Measurements from ENCODE around the gene LSM14B. TPM values are rescaled to one million over a fixed set of nuclear protein-coding genes. Genes with fewer than 3 reads are reported as not detected.

Gene LSM14B
- total and polyA plus RNA-seq, 4 donors = 14.5 to 29.5 (median 19.9) TPM

DNA sequence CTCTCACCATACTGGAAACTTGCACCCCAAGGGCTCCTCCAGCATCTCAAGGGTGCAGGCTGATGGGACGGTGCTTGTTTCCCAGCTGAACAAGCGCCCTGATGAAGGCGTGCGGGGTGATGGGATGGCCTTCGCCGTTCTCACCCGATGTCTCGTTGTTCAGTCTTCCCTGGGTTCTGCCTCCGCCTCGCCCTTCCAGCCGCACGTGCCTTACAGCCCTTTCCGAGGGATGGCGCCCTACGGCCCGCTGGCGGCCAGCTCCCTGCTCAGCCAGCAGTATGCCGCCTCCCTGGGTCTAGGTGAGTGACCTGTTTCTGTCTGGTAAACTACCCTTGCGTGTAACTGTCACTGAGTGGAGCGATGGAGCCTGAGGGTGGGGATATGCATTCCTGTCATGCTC is 3.9 kb downstream of the LSM14B start:
- intact Hi-C loops (cut with DNase I) = no loop called here
- Histone ChIP-seq H3K27me3 (ENCODE audit: control insufficient read depth in 1 of 2, insufficient read depth in 2 of 2, low read length in 1 of 2) (no peaks in the 10 kb centered on the region), H3K9me3 (ENCODE audit: control insufficient read depth, low read length) (no peaks in the 10 kb centered on the region), H3K27ac (ENCODE audit: low read depth in 1 of 2, low read length in 2 of 2) (no peak overlapping the region), H3K4me1 (ENCODE audit: control insufficient read depth in 1 of 2, insufficient read depth in 2 of 2, low read length in 2 of 2) (peaks cover 0 to 2% of the 10 kb centered on the region in 2 donors), H3K36me3 (ENCODE audit: control insufficient read depth in 1 of 2, insufficient read depth in 2 of 2, low read length in 1 of 2) (peaks cover 0 to 14% of the 10 kb centered on the region in 2 donors), H3K4me3 (ENCODE audit: low read length in 2 of 2) (no peak overlapping the region)
- DNase-seq (no peak), ATAC-seq (ENCODE audit: low FRiP score) (no peak)
- 92 to 94% methylated on average over 20 of the region's 20 CpGs for WGBS, 2 donors

DNA sequence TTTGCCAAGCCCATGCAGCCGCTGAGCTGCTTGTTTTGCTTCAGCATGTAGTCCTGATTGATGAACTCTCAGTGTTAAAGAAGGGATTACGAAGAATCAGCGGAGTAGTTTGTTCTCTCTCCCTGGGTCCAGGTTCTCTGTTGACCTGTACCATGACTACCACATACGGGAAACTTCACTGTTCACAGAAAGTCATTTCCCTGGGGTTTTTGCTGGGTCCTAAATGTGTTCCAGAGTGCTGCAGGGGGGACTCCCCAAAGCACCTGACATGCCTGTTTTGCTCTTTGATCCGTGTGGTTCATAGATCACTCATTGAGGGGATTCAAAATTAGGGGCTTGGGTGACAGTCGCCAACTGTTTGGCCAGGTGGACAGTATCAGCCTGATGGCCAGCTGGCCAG is 5.5 kb downstream of the LSM14B start:
- no peak for DNase-seq
- H3K27me3 ChIP-seq (ENCODE audit: control insufficient read depth in 1 of 2, insufficient read depth in 2 of 2, low read length in 1 of 2) = no peaks in the 10 kb centered on the region
- peaks cover 0 to 2% of the 10 kb centered on the region in 2 donors for H3K4me1 ChIP-seq (ENCODE audit: control insufficient read depth in 1 of 2, insufficient read depth in 2 of 2, low read length in 2 of 2)
- intact Hi-C loops (cut with DNase I) = no loop called here
- 82 to 83% methylated on average over 6 of the region's 6 CpGs for WGBS, 2 donors
- ATAC-seq (ENCODE audit: low FRiP score) = no peak
- H3K4me3 ChIP-seq (ENCODE audit: low read length in 2 of 2) = no peak overlapping the region
- H3K36me3 ChIP-seq (ENCODE audit: control insufficient read depth in 1 of 2, insufficient read depth in 2 of 2, low read length in 1 of 2) = peaks cover 0 to 21% of the 10 kb centered on the region in 2 donors
- no peaks in the 10 kb centered on the region for H3K9me3 ChIP-seq (ENCODE audit: control insufficient read depth, low read length)
- H3K27ac ChIP-seq (ENCODE audit: low read depth in 1 of 2, low read length in 2 of 2) = no peak overlapping the region

DNA sequence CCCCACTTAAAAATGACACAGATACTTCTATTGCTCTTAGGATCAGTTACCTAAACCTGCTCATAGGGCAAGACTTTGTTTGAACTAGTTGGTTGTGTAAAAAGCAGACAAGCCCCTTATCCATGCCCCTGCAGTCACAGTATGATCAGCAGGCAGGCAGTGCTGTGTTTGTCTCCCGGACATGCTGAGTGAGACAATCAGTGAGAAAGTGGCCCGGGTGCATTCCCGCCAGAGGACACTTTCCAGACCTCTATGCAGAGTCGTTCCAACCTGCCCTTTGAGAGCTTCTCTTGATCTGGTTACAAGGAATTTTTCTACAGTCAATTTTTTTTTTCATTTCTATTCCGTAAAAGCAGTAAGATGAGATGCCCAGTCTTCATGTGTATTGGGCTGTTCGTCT is 6.2 kb downstream of the LSM14B start:
- DNase-seq = no peak
- no peaks in the 10 kb centered on the region for H3K27me3 ChIP-seq (ENCODE audit: control insufficient read depth in 1 of 2, insufficient read depth in 2 of 2, low read length in 1 of 2)
- H3K36me3 ChIP-seq (ENCODE audit: control insufficient read depth in 1 of 2, insufficient read depth in 2 of 2, low read length in 1 of 2) = peaks cover 0 to 21% of the 10 kb centered on the region in 2 donors
- 85 to 86% methylated on average over 6 of the region's 6 CpGs for WGBS, 2 donors
- H3K4me1 ChIP-seq (ENCODE audit: control insufficient read depth in 1 of 2, insufficient read depth in 2 of 2, low read length in 2 of 2) = peaks cover 0 to 2% of the 10 kb centered on the region in 2 donors
- no peaks in the 10 kb centered on the region for H3K9me3 ChIP-seq (ENCODE audit: control insufficient read depth, low read length)
- no peak overlapping the region for H3K4me3 ChIP-seq (ENCODE audit: low read length in 2 of 2)
- intact Hi-C loops (cut with DNase I) = no loop called here
- H3K27ac ChIP-seq (ENCODE audit: low read depth in 1 of 2, low read length in 2 of 2) = no peak overlapping the region
- ATAC-seq (ENCODE audit: low FRiP score) = no peak

DNA sequence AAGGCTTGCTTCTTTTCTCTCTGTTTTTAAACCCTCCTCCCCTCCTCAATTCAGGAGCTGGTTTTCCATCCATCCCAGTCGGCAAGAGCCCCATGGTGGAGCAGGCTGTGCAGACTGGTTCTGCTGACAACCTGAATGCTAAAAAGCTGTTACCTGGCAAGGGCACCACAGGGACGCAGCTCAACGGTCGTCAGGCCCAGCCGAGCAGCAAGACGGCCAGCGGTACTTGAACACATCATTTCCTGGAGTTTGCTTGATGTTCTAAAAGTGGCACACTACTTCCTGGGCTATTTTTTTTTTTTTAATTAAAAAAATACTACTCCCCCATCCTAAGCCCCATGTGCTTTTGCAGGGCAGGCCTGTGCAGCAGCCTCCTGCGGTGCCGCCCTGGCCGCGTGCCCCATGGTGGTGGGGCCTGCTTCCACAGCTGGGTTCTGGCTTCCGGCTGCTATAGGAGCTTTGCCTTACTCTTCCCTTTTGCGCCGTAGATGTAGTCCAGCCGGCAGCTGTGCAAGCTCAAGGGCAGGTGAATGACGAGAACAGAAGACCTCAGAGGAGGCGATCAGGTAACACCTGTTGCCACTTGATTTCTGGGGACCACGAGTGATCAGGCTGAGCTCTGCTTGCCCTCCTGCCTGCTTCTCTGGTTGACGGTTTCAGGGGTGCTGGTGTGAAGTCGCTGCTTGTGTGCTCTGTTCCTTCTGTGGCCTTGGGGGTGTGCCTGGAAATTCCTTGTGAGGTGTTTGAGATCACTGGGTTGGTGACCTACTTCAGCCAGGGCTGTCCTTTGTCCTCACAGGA is 7.7 kb downstream of the LSM14B start:
- Histone ChIP-seq H3K9me3 (ENCODE audit: control insufficient read depth, low read length) (no peaks in the 10 kb centered on the region), H3K36me3 (ENCODE audit: control insufficient read depth in 1 of 2, insufficient read depth in 2 of 2, low read length in 1 of 2) (peaks cover 0 to 25% of the 10 kb centered on the region in 2 donors), H3K27ac (ENCODE audit: low read depth in 1 of 2, low read length in 2 of 2) (no peak overlapping the region), H3K4me1 (ENCODE audit: control insufficient read depth in 1 of 2, insufficient read depth in 2 of 2, low read length in 2 of 2) (no peaks in the 10 kb centered on the region), H3K4me3 (ENCODE audit: low read length in 2 of 2) (no peak overlapping the region), H3K27me3 (ENCODE audit: control insufficient read depth in 1 of 2, insufficient read depth in 2 of 2, low read length in 1 of 2) (no peaks in the 10 kb centered on the region)
- DNase-seq = no peak
- 85 to 87% methylated on average over 20 of the region's 20 CpGs for WGBS, 2 donors
- intact Hi-C loops (cut with DNase I) = no loop called here
- ATAC-seq (ENCODE audit: low FRiP score) = no peak

DNA sequence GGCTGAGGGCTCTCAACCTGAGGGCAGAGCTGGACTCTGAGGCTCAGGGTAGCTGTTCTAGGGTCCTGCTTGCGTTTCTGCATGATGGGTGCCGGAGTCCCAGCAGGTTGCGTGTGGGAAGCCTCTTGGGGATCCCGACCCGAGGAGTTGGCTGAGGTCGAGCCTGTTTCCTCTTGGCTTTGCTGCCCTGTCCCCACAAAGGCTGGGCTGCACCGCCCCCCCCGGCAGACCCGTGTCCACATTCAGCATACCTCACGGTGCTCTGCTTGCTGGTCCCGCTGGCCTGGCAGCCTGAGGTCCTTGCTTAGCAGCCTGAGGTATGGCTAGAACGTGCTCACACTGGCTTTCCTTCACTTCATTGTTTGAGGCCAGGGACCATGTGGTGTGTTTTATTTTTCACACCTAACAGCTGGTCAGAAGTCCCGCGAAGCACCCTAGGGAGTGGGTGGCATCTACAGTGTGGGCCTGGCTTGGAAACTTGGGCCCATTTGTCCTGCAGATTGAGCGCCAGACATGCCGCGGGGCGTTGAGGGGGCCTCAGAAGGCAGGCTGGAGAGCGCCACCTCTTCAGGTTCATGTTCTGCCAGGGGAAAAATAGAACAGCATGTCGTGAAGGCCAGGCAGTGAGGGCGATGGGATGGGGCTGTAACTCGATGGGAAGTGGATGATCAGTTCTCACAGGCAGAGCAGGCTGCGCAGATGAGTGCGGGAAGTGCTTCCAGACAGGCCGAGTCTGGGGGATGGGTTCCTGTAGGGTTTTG is 9.5 kb downstream of the LSM14B start:
- H3K27ac ChIP-seq (ENCODE audit: low read depth in 1 of 2, low read length in 2 of 2) = no peak overlapping the region
- 88 to 89% methylated on average over 25 of the region's 25 CpGs for WGBS, 2 donors
- no peaks in the 10 kb centered on the region for H3K4me1 ChIP-seq (ENCODE audit: control insufficient read depth in 1 of 2, insufficient read depth in 2 of 2, low read length in 2 of 2)

DNA sequence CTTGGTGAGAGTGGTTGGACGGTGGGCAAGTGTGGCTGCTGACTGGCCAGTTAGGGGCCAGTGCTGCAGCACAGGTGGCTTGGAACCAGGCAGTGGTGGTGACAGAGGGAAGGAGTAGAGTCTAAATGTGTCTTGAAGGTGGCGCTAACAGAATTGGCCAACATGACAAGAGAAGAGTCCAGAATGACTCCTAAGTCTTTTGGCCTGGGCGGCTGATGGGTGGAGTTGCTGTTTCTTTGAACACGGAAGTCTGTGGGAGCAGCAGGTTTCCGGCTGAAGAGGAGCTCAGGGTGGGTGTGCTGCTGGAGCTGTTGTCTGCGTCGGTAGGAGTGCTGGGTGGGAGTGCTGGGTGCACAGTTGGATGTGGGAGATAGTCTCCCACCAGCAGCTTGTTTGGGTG is 10.1 kb downstream of the LSM14B start:
- intact Hi-C loops (cut with DNase I) = no loop called here
- ATAC-seq (ENCODE audit: low FRiP score) (no peak), DNase-seq (no peak)
- H3K27me3 ChIP-seq (ENCODE audit: control insufficient read depth in 1 of 2, insufficient read depth in 2 of 2, low read length in 1 of 2) = no peaks in the 10 kb centered on the region
- peaks cover 0 to 19% of the 10 kb centered on the region in 2 donors for H3K36me3 ChIP-seq (ENCODE audit: control insufficient read depth in 1 of 2, insufficient read depth in 2 of 2, low read length in 1 of 2)
- H3K4me1 ChIP-seq (ENCODE audit: control insufficient read depth in 1 of 2, insufficient read depth in 2 of 2, low read length in 2 of 2) = no peaks in the 10 kb centered on the region
- H3K27ac ChIP-seq (ENCODE audit: low read depth in 1 of 2, low read length in 2 of 2) = no peak overlapping the region
- no peaks in the 10 kb centered on the region for H3K9me3 ChIP-seq (ENCODE audit: control insufficient read depth, low read length)
- no peak overlapping the region for H3K4me3 ChIP-seq (ENCODE audit: low read length in 2 of 2)
- 85 to 89% methylated on average over 7 of the region's 7 CpGs for WGBS, 2 donors

More for the DNA sequence above, 9.5 kb downstream of the LSM14B start:
- ATAC-seq (ENCODE audit: low FRiP score) = no peak
- H3K36me3 ChIP-seq (ENCODE audit: control insufficient read depth in 1 of 2, insufficient read depth in 2 of 2, low read length in 1 of 2) = peaks cover 0 to 19% of the 10 kb centered on the region in 2 donors
- no peaks in the 10 kb centered on the region for H3K9me3 ChIP-seq (ENCODE audit: control insufficient read depth, low read length)
- H3K4me3 ChIP-seq (ENCODE audit: low read length in 2 of 2) = no peak overlapping the region
- H3K27me3 ChIP-seq (ENCODE audit: control insufficient read depth in 1 of 2, insufficient read depth in 2 of 2, low read length in 1 of 2) = no peaks in the 10 kb centered on the region
- intact Hi-C loops (cut with DNase I) = no loop called here
- DNase-seq = no peak

DNA sequence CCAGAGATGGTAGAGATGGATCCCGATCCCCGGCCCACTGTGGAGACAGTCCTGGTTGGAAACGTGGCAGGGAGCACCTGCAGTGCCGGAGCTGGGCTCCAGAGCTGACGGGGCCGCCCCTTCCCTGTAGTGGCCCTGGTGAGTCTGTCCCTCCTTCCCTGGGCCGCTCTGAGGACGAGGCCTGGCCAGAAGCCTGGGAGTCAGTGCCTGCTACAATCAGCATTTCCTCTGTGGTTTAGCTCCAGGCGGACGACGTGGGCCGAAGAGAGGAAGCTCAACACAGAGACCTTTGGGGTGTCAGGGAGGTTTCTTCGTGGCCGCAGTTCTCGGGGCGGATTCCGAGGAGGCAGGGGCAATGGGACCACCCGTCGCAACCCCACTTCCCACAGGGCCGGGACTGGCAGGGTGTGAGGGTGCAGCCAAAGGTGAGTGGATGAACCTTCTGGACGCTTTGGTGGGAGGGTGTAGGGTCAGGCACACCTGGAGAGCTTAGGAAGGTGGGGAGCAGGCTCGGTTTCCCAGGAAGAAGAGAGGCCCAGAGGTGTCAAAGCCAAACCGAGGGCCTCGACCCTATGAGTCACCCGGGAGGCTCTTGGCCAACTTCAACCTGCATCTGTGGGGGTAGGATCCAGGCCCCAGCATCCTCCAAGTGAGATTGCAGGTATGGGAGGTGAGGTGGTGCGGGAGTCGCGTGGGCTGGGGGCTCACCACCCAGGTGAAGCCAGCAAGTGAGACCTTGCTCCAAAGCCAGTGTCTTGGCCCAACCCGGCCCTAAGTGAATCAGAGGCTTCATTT is 11.0 kb downstream of the LSM14B start:
- no peaks in the 10 kb centered on the region for H3K9me3 ChIP-seq (ENCODE audit: control insufficient read depth, low read length)
- H3K27me3 ChIP-seq (ENCODE audit: control insufficient read depth in 1 of 2, insufficient read depth in 2 of 2, low read length in 1 of 2) = no peaks in the 10 kb centered on the region
- intact Hi-C loops (cut with DNase I) = no loop called here
- no peak for ATAC-seq (ENCODE audit: low FRiP score)
- no peaks in the 10 kb centered on the region for H3K4me1 ChIP-seq (ENCODE audit: control insufficient read depth in 1 of 2, insufficient read depth in 2 of 2, low read length in 2 of 2)
- 76 to 81% methylated on average over 29 of the region's 29 CpGs for WGBS, 2 donors
- H3K27ac ChIP-seq (ENCODE audit: low read depth in 1 of 2, low read length in 2 of 2) = no peak overlapping the region
- peaks cover 0 to 24% of the 10 kb centered on the region in 2 donors for H3K36me3 ChIP-seq (ENCODE audit: control insufficient read depth in 1 of 2, insufficient read depth in 2 of 2, low read length in 1 of 2)
- H3K4me3 ChIP-seq (ENCODE audit: low read length in 2 of 2) = no peak overlapping the region
- DNase-seq = peak in 1 of 2 donors; percentile 83

DNA sequence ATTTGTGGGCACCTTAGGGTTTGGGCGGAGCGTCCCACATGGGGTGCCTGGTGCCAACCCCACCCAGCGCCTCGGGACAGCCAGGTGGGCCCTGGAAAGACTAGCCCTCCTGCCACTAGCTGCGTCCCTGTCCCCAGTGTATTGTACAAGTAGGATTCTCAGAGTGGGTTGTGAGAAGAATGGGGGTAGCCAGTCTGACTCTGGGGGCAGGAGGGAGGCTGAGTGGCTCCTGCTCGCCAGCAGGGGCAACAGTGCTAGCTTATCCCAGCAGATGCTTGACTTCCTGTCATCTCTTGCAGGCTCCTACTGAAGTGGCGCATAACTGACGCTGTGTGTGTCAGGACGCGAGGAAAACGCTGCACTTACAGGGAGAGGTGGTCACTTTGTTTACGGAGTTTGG is 11.6 kb downstream of the LSM14B start:
- no peaks in the 10 kb centered on the region for H3K27me3 ChIP-seq (ENCODE audit: control insufficient read depth in 1 of 2, insufficient read depth in 2 of 2, low read length in 1 of 2)
- WGBS, 2 donors = 79 to 84% methylated on average over 12 of the region's 12 CpGs
- ATAC-seq (ENCODE audit: low FRiP score) (no peak), DNase-seq (no peak)
- intact Hi-C loops (cut with DNase I) = loop anchor here in 1 of 2 donors (1.0 kb wide), 1 partner anchor 9 kb away; no protein-coding TSS in a partner anchor
- H3K36me3 ChIP-seq (ENCODE audit: control insufficient read depth in 1 of 2, insufficient read depth in 2 of 2, low read length in 1 of 2) = peaks cover 0 to 25% of the 10 kb centered on the region in 2 donors
- H3K27ac ChIP-seq (ENCODE audit: low read depth in 1 of 2, low read length in 2 of 2) = no peak overlapping the region
- H3K9me3 ChIP-seq (ENCODE audit: control insufficient read depth, low read length) = no peaks in the 10 kb centered on the region
- H3K4me1 ChIP-seq (ENCODE audit: control insufficient read depth in 1 of 2, insufficient read depth in 2 of 2, low read length in 2 of 2) = no peaks in the 10 kb centered on the region
- H3K4me3 ChIP-seq (ENCODE audit: low read length in 2 of 2) = no peak overlapping the region
